MG63 (cell line): ENCODE measurements around the gene TDP1. TPM values are rescaled to one million over a fixed set of nuclear protein-coding genes. Genes with fewer than 3 reads are reported as not detected.

Experiments
- DNase-seq: peaks from one replicate; pipeline ENCODE4 v3.0.0-alpha.2; 2020
- H3K27me3 ChIP-seq: fragments of 250-450 bp; sonication (Bioruptor Pico); 2 replicates; pipeline ENCODE4 v1.5.1; 2020; ENCODE audit warnings: mild to moderate bottlenecking, moderate library complexity
- H3K36me3 ChIP-seq: fragments of 250-450 bp; sonication (Bioruptor Pico); 2 replicates; pipeline ENCODE4 v1.5.1; 2020; ENCODE audit warnings: mild to moderate bottlenecking, moderate library complexity
- H3K4me3 ChIP-seq: fragments of 250-450 bp; sonication (Bioruptor Pico); 2 replicates; pipeline ENCODE4 v1.5.1; 2020; ENCODE audit warnings: mild to moderate bottlenecking, moderate library complexity
- H3K9me3 ChIP-seq: fragments of 250-450 bp; sonication (Bioruptor Pico); 2 replicates; pipeline ENCODE4 v1.5.1; 2020; ENCODE audit warnings: mild to moderate bottlenecking, moderate library complexity
- total RNA-seq: library from RNA; depleted of rRNA; stranded (reverse); fragments of >200 nt; shearing (Covaris generic); gene quantifications from 2 replicates; pipeline ENCODE4 v1.2.3, GENCODE V29; 2014; ENCODE audit warnings: low replicate concordance; rRNA removed

Gene TDP1
- 14.6 and 41.1 TPM in 2 replicates for total RNA-seq

DNA sequence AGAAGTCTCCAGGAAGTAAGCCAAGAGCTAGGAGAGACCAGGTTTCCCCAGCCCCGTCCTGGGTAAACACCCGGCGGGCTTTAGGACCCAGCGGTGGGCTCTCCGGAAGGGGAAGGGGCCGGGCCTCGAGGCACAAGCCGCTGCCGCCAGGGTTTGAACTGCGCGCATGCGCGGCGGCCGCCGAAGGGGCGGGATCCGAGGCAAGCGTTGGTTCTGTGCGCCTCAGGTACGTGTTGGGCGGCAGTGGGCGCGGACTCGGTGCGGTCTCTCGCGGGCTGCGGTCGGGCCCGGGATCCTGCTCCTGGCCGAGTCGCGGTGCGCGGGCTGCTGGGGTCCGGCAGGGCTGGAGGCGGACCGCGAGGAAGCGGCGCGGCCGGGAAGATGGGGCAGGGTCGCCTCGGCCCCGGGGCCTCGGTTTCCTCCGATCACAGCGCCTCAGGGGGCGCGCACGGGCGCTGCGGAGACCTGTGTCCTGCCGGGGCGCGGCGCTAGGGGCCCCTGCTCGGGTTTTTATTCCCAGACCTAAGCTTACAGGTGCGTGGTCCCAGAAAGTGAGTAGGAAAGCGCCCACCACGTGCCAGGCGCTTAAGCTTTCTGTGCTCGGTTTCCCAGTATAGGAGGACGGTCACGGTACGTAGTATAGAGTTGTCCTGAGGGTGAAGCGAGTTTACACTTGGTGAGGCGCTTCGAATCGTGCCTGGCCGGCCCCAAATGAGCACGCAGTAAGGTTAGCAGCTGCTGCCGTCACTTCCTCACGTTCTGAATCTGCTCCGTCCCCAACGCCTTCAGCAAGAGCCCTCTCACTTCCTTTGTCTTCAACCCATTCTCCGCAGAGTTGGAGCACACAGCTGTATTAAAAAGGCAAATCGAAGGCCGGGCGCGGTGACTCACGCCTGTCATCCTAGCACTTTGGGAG lies at the start of gene TDP1:
TDP1 (plus strand) TSS at position 183 of the 916 bp plus-strand sequence. CDS start 7,188 bp downstream, outside the sequence.
- DNase-seq, result peak; percentile 92

DNA sequence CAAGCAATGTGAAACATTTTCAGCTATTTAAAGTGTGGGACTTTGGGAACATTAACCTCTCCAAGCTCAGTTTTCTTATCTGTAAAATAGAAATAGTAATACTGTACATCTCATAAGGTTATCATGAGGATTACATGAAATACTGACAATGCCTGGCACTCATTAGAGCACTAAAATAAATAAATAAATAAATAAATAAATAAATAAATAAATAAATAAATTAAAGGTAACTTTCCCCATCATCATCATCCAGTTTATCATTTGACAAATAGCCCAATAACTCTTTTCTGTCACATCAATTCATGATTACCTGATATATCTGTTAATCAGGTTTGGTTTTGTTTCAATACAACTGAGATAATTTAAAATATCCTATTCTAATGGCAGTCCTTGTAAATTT lies 49.7 kb upstream of the TDP1 start:
- Histone ChIP-seq H3K4me3 (no peak overlapping the region), H3K27me3 (no peaks in the 10 kb centered on the region), H3K36me3 (no peaks in the 10 kb centered on the region), H3K9me3 (no peaks in the 10 kb centered on the region)
- DNase-seq, result no peak

More for the DNA sequence above, at the start of gene TDP1:
- Histone ChIP-seq H3K9me3 (no peaks in the 10 kb centered on the region), H3K36me3 (peaks cover 5% of the 10 kb centered on the region), H3K27me3 (no peaks in the 10 kb centered on the region), H3K4me3 (peak within 1 kb of the TSS; percentile 70)

DNA sequence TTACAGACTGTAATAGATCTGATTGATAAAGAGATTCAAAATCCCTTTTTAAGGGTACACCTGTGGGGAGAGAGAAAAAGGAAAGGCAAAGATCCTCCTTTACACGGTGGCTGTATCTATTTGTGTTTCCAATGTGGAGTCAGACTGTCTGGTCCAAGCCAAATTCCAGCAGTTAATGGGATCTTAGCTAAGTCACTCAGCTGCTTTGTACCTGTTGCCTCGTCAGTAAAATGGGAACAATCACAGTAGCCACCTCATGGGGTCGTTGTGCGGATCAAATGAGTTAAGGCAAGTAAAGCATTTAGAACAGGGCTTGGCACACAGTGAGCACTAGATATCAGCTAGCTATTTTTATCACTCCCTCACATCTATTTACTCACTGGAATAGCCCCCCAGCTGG lies 48.1 kb upstream of the TDP1 start:
- no peaks in the 10 kb centered on the region for H3K36me3 ChIP-seq
- no peaks in the 10 kb centered on the region for H3K9me3 ChIP-seq
- no peak for DNase-seq

DNA sequence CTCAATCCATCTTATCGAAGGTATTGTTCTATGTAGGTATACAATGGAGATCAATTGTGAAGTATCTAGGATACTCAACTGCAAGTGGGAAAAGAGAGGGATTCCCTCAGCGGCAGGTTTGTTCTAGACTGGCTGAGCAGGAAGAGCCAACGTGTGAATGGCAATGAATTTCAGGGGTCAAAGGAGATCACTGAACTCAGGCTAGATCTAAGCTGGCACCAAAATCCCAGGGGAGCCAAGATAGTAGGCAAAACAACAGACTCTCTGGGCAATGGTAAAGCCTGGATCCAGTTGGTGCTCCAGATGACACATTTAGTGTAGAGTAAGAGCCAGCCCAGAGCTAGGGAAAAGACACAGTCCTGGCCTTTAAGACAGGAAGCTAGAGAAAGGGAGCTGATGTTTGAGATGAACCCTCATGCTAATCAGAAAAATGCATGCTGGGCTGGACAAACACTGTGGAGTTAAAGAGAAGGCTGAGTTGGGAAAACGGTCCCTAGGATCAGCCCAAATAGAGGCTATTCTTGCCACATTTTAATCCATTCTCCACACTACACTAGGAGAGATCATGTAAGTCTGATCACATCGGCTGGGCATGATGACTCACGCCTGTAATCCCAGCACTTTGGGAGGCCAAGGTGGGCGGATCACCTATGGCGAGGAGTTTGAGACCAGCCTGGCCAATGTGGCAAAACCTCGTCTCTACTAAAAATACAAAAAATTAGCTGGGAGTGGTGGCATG lies 46.8 kb upstream of the TDP1 start:
- Histone ChIP-seq H3K9me3 (no peaks in the 10 kb centered on the region), H3K36me3 (no peaks in the 10 kb centered on the region), H3K4me3 (no peak overlapping the region), H3K27me3 (no peaks in the 10 kb centered on the region)
- DNase-seq, result no peak

More for the DNA sequence above, 48.1 kb upstream of the TDP1 start:
- Histone ChIP-seq H3K27me3 (no peaks in the 10 kb centered on the region), H3K4me3 (no peak overlapping the region)

DNA sequence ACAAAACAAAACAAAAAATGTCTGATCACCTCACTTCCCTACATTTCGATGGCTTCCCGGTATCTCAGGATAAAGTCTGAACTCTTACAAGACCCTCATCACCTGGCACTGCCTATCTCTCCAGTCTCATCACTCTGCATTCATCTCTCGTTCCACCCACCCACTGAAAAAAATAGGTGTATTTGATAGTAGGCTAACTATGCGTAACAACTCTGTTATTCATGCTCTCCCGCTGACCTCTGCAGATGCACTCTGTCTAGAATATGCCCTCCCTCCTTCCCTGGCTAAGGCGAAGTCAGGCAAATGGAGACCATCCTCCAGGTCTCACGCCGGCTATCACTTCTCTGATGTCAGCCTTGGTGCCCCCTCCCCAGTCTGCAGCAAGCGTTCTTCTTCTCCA lies 46.1 kb upstream of the TDP1 start:
- H3K4me3 ChIP-seq, result no peak overlapping the region
- H3K27me3 ChIP-seq, result no peaks in the 10 kb centered on the region
- H3K9me3 ChIP-seq, result no peaks in the 10 kb centered on the region
- no peak for DNase-seq
- H3K36me3 ChIP-seq, result no peaks in the 10 kb centered on the region

DNA sequence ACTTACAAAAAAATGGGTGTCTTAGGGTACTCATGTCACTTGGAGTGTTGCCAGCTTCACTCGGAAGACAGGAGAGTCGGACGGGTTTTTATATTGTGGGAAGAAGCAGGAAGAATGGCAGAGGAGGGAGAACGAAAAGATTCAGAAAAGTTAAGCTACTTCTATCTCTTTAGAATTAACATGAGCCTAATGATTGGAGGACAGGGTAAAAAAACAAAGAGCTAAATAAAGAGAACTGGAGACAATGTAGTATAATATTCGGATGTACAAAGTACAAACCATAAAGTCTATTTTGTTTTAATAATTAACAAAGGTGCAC lies 45.1 kb upstream of the TDP1 start:
- H3K4me3 ChIP-seq, result no peak overlapping the region

DNA sequence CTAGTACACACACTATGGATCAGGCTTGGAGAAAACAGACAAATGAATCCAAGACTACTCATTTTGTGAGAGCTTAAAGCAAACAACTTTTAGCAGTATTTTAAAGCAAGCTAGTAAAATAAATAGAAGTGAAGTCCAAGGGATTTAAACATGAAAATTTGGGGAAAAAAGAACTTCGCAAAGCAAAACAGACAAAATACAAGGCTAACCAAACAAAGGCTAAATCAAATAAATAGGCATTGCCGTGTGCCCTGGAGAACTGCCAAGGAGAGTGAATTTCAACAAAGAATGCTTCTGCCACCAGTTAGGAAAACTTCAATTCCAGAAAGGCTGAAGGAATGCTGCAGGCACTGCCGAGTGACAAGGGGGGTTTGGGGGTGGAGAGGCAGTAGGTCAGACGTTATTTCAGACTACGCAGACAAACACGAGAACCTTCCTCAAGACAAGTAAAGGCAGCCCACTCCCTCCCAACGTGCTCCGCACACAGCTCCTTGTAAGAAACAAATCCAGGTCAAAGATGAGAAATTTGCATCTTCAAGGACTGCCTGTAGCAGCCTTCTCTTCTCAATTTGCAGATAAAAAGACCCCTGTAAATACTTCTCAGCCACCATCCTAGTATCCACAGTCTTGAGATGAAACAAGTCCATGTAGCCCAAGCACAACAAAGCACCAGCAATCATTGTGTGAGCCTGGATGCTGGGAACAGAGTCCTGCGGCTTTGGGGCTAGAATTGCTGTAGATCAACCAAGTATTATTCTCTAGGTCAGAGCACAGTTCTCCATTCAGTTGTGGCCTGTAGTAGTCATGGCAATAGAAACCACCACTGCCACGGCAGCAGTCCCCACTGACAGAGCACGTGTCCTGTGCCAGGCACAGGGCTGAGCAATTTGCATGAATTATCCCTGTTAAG lies 44.5 kb upstream of the TDP1 start:
- no peaks in the 10 kb centered on the region for H3K36me3 ChIP-seq
- H3K9me3 ChIP-seq, result no peaks in the 10 kb centered on the region
- no peak for DNase-seq

More for the DNA sequence above, 45.1 kb upstream of the TDP1 start:
- H3K27me3 ChIP-seq, result no peaks in the 10 kb centered on the region
- H3K36me3 ChIP-seq, result no peaks in the 10 kb centered on the region
- H3K9me3 ChIP-seq, result no peaks in the 10 kb centered on the region
- no peak for DNase-seq

DNA sequence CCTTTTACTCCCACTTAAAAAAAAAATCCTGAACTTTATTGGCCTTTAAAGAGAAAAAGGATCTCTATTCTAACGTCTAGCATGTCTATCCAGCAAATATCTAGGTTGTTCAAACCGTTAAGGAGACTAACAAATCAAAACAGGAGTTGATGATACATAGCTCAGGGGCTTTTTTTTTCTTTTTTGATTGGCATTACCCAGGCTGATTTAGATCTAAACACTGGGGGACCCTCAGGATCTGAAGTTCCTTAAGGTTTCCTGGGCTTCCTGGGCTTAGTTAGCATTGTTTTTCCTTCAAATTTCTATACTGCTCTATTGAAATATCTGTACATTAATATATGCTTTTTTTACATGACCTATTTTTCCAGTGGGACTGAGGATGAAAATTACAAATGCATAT lies 43.5 kb upstream of the TDP1 start:
- DNase-seq, result no peak
- Histone ChIP-seq H3K9me3 (no peaks in the 10 kb centered on the region), H3K4me3 (no peak overlapping the region), H3K36me3 (no peaks in the 10 kb centered on the region), H3K27me3 (no peaks in the 10 kb centered on the region)

More for the DNA sequence above, 44.5 kb upstream of the TDP1 start:
- no peaks in the 10 kb centered on the region for H3K27me3 ChIP-seq
- no peak overlapping the region for H3K4me3 ChIP-seq

DNA sequence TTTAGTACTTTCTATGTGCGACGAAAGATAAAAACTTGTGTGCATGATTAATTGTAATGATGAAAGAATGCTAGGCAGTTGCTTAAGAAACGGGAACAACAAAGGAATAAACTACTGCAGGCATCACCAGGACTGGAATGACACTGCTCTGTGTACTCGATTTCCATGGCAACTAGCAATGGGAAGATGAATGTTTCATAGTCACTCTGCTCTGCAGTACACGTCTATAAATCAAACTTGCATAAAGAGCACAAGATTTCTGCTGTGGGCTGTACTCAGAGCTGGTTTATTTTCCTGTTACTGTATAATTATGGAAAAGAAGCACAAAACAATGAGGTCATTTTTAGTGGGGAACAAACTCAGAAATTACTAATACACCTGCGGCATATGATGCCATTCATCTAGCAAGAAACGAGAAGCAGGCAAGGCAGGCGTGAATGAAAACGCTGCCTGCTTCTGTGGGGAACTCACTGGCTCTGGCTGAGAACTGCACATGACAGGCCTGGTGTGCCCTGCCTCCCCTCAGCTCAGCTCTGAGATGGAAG lies 43.0 kb upstream of the TDP1 start:
- Histone ChIP-seq H3K4me3 (no peak overlapping the region), H3K27me3 (no peaks in the 10 kb centered on the region), H3K36me3 (no peaks in the 10 kb centered on the region), H3K9me3 (no peaks in the 10 kb centered on the region)
- DNase-seq, result peak; percentile 21

DNA sequence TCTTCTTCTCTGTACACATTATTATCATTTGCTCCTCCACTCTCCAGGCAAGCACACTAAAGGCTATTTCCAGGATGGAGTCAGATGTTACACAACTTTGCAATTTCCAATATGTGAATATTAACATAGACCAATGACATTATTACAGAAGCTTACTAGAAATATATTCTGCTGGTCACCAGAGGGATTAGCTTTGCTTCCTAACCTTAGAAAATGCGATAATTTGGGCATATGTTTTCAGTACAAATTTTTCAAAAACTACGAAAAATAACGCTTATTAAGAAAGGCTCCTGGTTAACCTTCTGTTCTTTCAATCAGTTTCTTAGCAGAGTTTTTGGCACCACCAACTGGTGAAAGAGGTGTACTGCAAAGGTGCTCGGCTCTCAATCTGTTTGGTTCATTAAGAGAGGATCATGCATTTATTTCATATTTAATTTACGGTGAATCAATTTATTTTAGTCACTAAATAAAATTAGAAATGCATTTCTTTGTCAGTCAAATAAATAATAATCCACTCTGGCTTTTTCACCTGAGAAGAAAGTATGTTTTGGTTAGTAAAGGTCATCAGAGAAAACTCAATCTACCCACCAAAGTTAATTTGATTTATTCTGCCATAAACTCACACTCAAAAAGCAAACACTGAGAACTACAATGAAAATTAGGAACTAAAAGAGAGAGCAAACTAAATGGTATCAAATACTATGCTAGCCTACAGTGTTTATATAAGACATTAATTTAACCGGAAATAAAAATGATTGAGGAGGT lies 40.4 kb upstream of the TDP1 start:
- Histone ChIP-seq H3K27me3 (no peaks in the 10 kb centered on the region), H3K4me3 (no peak overlapping the region), H3K9me3 (no peaks in the 10 kb centered on the region), H3K36me3 (no peaks in the 10 kb centered on the region)
- no peak for DNase-seq

DNA sequence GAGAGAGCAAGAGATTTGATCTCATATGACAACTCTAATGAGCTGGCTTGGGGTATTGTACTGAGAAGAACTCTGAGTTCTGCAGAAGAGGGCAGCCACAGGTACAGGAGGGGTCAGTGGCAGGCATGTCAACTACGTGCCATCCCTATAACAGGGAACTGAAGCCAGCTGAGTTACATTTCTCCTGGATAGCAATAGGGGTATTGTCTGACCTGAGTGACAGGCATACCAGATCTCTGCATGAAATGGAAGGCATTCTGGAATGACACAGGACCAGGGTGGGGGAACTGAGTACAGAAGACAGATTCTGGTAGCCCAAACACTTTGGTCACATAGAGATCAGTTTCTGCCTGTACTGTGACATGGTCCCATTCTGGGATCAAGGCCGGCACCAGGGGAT lies 37.0 kb upstream of the TDP1 start:
- Histone ChIP-seq H3K36me3 (no peaks in the 10 kb centered on the region), H3K4me3 (no peak overlapping the region), H3K27me3 (no peaks in the 10 kb centered on the region), H3K9me3 (no peaks in the 10 kb centered on the region)
- DNase-seq, result no peak

DNA sequence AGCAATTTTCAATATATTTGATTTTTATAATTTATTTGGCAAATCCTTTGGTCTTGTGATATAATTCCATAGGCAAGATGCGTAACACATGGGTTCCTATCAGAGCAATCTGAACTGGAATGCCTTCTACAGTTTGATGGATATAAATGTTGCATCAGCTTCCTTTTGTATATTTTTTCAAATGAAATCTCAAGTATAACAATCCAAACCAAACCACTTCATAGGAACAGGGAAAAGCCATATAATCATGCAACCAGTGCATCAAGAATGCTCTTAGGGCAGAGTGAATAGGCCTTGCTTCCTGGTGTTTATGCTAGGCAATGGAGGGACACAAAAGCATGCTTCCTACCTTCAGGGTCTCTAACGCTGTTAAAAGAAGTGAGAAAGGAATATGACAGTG lies 35.7 kb upstream of the TDP1 start:
- H3K4me3 ChIP-seq, result no peak overlapping the region
- no peak for DNase-seq
- H3K9me3 ChIP-seq, result no peaks in the 10 kb centered on the region
- no peaks in the 10 kb centered on the region for H3K27me3 ChIP-seq
- no peaks in the 10 kb centered on the region for H3K36me3 ChIP-seq

DNA sequence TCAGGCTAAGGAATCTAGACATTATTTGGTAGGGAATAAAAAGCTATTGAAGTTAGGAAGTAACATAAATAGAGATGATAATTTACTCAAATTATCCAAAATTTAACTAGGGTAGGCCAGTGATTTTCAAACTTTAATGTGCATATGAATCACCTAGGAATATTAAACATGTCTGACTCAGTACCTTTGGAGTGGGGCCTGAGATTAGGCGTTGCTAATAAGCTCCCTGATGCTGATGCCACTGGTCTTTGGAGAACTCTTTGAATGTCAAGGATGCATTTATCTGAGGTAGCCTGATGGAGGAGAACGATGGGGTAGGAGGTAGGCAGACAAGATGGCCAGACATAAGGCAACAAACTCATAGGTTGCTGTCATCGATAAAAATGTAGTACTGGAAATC lies 34.4 kb upstream of the TDP1 start:
- H3K36me3 ChIP-seq, result no peaks in the 10 kb centered on the region
- no peaks in the 10 kb centered on the region for H3K9me3 ChIP-seq
- H3K4me3 ChIP-seq, result no peak overlapping the region
- H3K27me3 ChIP-seq, result no peaks in the 10 kb centered on the region
- DNase-seq, result no peak

DNA sequence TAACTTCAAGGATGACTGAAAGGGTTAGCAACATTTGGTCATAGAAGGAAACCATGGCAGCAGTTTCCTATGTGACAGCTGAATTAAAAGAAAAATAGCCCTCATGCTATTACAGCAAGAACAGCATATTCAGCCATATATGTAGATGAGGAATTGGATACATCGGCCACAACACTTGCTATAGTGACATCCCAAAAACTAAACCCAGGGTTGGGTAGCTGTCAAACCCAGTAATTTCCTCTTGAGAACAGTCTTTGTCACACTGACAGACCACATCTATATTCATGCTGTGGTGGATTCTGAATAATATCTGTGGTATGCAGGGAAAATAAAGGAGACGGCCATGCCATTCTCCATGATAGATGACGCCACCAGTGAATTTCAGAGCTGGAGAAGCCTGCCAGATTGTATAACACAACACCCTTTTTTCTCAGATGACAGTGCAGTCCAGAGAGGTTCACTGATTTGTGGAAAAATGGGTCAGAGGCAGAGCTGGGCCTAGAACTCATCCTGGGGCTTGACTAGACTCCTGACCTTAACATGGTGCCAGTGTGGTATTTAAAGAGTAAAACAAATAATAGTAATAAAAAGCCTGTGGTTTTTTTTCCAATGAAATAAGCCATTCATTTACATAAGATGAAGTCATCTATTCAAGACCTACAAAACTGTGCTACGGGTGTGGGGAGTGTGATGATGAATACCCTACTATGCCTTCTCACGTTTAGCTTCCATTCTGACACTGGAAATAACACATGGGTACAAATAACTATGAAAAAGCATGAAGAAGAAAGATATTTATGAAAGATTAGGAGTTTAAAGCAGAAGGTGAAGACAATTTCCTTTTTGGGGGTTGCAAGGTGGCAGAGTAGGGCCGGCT lies 33.5 kb upstream of the TDP1 start:
- H3K36me3 ChIP-seq, result no peaks in the 10 kb centered on the region
- no peak overlapping the region for H3K4me3 ChIP-seq
- no peak for DNase-seq
- H3K27me3 ChIP-seq, result no peaks in the 10 kb centered on the region
- H3K9me3 ChIP-seq, result no peaks in the 10 kb centered on the region

DNA sequence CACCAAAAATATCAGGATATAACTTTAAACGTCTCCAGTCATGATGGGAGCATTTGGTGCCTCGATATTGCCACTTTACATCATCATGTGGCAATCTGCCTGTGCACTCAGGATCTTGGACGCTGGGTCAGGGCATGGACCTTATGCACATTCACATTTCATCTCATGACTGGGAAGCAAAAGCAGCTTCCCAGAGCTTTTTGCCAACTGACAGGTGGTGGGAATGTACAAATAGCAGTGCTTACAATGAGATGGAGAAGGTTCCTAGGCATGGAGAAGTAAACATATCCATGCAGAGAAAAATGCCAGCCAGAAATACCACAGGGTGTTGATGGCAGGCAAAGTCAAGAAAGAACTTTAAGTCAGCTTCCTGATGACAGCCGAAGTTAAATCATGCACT lies 31.5 kb upstream of the TDP1 start:
- no peaks in the 10 kb centered on the region for H3K36me3 ChIP-seq
- no peaks in the 10 kb centered on the region for H3K27me3 ChIP-seq
- DNase-seq, result no peak
- no peaks in the 10 kb centered on the region for H3K9me3 ChIP-seq
- H3K4me3 ChIP-seq, result no peak overlapping the region
